Activated naive CD8-positive, alpha-beta T cell treated with anti-CD3 and anti-CD28 coated beads, Interleukin-2, amount 10 ng/mL, durations not matched to agents 7 days and 5 days (primary cell): Measurements from ENCODE around the gene HPX. TPM values are rescaled to one million over a fixed set of nuclear protein-coding genes. Genes with fewer than 3 reads are reported as not detected.

Experiments used
- ATAC-seq: fragments of 150-1000 bp; cut with Tn5 transposase; one replicate; pipeline ENCODE4 v1.10.0; 2021; ENCODE audit warnings: low read depth, moderate library complexity
- POLR2A ChIA-PET: fragments of 350-600 bp; sonication (Branson Sonifier 250); formaldehyde crosslinking; loops from one replicate; lab custom pipeline; 2021; ENCODE audit warnings: antibody characterized with exemption; lab: Charles Lee
- DNase-seq: peaks from one replicate; pipeline ENCODE4 v3.0.0; 2021
- H3K27ac Mint-ChIP-seq: one replicate; pipeline ENCODE4 v1.8.0; 2022; ENCODE audit warnings: mild to moderate bottlenecking, mixed read lengths
- H3K27me3 Mint-ChIP-seq: one replicate; pipeline ENCODE4 v1.8.0; 2022; ENCODE audit warnings: mild to moderate bottlenecking, moderate library complexity, mixed read lengths
- H3K36me3 Mint-ChIP-seq: one replicate; pipeline ENCODE4 v1.8.0; 2021; ENCODE audit warnings: mild to moderate bottlenecking, mixed read lengths
- H3K4me1 Mint-ChIP-seq: one replicate; pipeline ENCODE4 v1.8.0; 2021; ENCODE audit warnings: mixed read lengths
- H3K4me3 Mint-ChIP-seq: one replicate; pipeline ENCODE4 v1.8.0; 2022; ENCODE audit warnings: mild to moderate bottlenecking, moderate library complexity, mixed read lengths
- H3K9me3 Mint-ChIP-seq: one replicate; pipeline ENCODE4 v1.8.0; 2021; ENCODE audit warnings: mixed read lengths
- total RNA-seq, 2 experiments: library from RNA; stranded (reverse); gene quantifications; one replicate each; pipeline ENCODE4 v1.2.3, GENCODE V29; 2021

The HPX gene
- total RNA-seq, 2 experiments from 2014 or later = 0.58 to 1.3 TPM

DNA sequence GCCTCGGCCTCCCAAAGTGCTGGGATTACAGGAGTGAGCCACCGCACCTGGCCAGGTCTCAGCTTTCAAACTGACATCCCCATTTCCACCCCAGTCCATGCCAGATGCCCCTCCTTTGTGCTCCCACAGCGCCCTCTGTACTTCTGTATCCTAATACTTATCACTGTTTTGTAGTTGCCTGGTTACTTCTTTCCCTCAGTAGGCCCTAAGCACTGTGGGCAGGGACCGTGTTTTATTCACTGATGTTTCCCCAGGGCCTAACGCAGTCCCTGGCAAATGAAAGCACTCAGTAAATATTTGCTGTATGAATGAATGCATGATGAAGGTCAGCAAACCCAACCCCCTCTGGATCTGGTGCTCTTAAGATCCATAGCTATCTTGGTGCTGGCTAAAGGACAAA is 35.1 kb upstream of the HPX start:
- H3K9me3 Mint-ChIP-seq = no peaks in the 10 kb centered on the region
- no peak overlapping the region for H3K4me3 Mint-ChIP-seq
- DNase-seq (no peak), ATAC-seq (no peak)
- H3K36me3 Mint-ChIP-seq = peaks cover 11% of the 10 kb centered on the region
- POLR2A ChIA-PET = interaction anchor here (1.4 kb wide), 1 partner anchor 85 kb away, joined by 3 read pairs; no protein-coding TSS in a partner anchor
- H3K27ac Mint-ChIP-seq = no peak overlapping the region
- H3K4me1 Mint-ChIP-seq = peaks cover 26% of the 10 kb centered on the region
- peaks cover 10% of the 10 kb centered on the region for H3K27me3 Mint-ChIP-seq

DNA sequence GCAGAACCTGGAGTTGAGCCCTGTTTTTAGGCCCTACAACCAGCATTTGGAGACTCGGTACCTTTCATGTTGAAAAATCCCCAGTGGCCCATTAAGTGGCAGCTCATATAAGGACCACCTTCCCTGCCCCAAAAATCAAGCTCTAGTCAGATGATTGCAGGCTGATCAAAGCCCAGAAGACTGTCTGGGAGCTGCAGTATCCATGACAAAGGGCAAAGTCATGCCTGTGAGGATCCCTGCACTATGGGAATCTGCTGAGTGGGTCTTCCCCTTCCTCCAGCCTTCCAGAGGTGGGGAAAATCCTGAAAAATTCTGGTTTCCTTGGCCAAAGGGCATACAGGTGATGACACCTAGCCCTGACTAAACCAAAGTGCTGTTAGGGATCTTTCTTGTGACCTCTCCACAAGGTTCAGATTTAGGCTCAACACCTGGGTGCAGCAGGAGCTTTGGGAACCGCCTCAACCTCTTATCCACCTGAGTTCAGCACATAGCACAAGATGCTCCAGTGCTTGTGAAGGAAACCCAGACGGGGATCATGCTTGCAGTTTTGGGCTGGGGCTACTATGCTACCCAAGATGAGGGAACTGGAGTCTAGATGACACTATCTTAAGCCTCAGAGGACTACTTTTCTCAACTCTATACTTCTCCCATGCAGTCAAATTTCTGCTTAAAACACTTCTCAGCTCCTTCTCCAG is 34.2 kb upstream of the HPX start:
- Mint-ChIP-seq H3K4me3 (peak overlapping the region; percentile 26), H3K36me3 (peaks cover 11% of the 10 kb centered on the region), H3K4me1 (peaks cover 18% of the 10 kb centered on the region), H3K27ac (no peak overlapping the region), H3K9me3 (no peaks in the 10 kb centered on the region), H3K27me3 (peaks cover 10% of the 10 kb centered on the region)
- DNase-seq (no peak), ATAC-seq (no peak)
- POLR2A ChIA-PET = interaction anchor here (0.7 to 1.4 kb wide), 4 partner anchors 9 to 154 kb away, joined by 3 to 4 read pairs (median 3); no protein-coding TSS in a partner anchor

DNA sequence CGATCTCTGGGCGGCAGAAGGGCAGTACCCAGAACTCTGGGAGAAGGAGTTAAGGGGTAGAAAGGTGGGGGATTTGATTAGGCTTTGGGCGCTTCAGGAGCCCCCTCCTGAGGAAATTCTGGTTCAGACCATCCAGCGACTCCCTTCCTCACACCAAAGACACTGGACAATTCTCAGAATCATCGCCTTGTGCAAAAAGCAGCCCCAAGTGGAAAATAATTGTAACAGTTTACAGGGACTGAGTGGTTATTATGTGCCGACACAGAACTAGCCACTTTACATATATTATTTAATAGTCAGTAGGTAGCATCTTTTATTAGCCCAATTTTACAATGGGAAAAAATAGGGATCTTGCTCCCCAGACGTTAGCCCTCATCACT is 33.6 kb upstream of the HPX start:
- no peak for ATAC-seq
- no peaks in the 10 kb centered on the region for H3K9me3 Mint-ChIP-seq
- peak overlapping the region; percentile 81 for H3K4me3 Mint-ChIP-seq
- DNase-seq = no peak
- H3K36me3 Mint-ChIP-seq = peaks cover 11% of the 10 kb centered on the region
- peaks cover 10% of the 10 kb centered on the region for H3K27me3 Mint-ChIP-seq
- H3K4me1 Mint-ChIP-seq = peaks cover 16% of the 10 kb centered on the region
- no peak overlapping the region for H3K27ac Mint-ChIP-seq
- POLR2A ChIA-PET = interaction anchor here (1.4 kb wide), 1 partner anchor 10 kb away, joined by 4 read pairs; no protein-coding TSS in a partner anchor

DNA sequence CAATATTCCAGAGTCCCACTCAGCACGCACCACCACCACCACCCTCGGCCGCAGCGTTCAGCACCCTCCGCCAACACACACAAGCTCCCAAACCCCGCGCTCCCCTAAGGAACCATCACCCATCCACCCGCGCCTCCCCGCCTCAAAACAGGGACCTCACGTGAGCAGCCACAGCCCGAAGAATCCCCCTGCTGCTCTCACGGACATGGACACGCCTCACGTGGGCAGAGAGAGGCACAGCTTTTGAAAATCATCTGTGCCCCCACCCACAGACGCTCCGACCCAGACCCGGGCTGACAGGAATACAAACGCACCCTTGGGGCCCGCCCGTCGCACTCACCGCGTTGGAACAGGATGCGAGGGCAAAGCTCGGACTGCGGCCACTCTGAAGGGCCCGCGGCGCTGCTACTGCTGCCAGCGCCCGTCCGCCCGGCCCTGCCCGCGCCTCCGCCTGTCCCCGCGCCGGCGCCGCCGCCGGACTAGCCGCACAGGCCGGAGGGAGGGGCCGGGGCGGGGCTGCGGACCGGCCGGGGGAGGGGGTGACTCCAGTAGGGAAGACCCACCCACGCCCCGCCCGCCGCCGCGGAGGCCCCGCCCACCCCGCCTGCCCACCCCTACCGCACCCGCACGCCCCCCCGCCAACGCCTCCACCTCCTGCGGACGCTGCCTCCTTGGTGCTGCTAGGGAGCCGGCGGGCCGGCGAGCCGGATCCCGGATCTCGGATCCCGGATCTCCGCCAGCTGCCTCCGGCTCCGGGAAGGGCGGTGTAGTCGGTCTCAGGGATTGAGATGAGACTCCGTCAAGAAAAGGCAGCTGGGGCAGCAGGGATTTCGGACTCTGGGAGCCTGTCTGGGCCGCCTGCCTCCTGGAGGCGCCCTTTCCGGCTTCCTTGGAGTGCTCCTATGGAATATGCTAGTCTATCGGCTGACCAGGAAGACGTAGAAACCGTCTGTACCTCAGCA is 32.9 kb upstream of the HPX start, which contains the start of gene TRIM3:
Gene TRIM3, minus strand, starts transcription at position 491 of the 962 bp plus-strand sequence. CDS start 8,246 bp downstream, outside the sequence.
- Mint-ChIP-seq H3K27me3 (peaks cover 10% of the 10 kb centered on the region), H3K4me3 (peak within 1 kb of the TSS; percentile 85), H3K36me3 (peaks cover 7% of the 10 kb centered on the region), H3K4me1 (peaks cover 10% of the 10 kb centered on the region), H3K27ac (peak within 1 kb of the TSS; percentile 28), H3K9me3 (no peaks in the 10 kb centered on the region)
- POLR2A ChIA-PET = interaction anchor here (1.0 to 1.4 kb wide), 3 partner anchors 8 to 54 kb away, joined by 3 to 5 read pairs (median 4); partner anchors contain the start of genes ARFIP2 and TIMM10B
- DNase-seq = peak; percentile 70
- ATAC-seq = peak; percentile 76

DNA sequence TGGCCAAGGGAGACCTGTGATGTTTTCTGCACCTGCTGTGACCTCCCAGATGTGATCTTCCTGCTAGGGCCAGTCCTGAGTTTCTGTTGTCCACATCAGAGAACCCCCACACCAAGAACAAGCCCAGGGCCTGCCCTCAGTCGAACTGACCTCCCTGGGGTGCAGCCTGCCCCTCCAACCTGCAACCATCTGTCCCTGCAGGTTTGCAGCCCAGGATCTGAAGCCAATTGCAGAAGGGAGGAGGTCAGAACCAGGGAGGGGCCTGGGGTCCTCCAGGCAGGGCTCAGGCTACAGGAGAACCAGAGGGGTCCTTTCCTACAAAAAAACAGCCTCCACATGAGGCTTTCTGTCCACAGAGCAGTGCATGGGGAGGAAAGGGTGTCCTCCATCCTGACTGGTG is 32.1 kb upstream of the HPX start:
- Mint-ChIP-seq H3K27ac (no peak overlapping the region), H3K4me1 (peaks cover 10% of the 10 kb centered on the region), H3K36me3 (peaks cover 7% of the 10 kb centered on the region), H3K9me3 (no peaks in the 10 kb centered on the region), H3K4me3 (peak overlapping the region; percentile 63), H3K27me3 (peaks cover 10% of the 10 kb centered on the region)
- ATAC-seq (no peak), DNase-seq (no peak)
- POLR2A ChIA-PET = interaction anchor here (0.6 to 1.3 kb wide), 4 partner anchors 9 to 54 kb away, joined by 3 to 5 read pairs (median 3); partner anchors contain the start of genes ARFIP2 and TIMM10B

DNA sequence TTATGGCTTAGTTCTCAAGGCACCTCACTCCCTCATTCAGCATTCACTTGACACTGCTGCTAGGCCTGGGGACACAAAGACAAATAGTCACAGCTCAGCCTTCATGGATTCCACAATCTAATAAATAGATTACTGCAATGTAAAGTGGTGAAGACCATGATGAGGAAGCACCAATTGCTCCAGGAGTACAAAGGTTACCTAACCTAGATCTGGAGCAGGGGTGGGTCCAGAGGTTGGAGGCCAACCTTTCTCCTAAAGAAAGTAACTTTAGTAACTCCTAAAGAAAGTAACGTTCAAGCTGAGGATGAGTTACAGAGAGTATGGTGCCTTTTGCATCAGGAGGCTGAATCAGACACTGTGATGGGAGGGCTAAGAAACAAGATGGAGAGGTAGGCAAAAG is 28.8 kb upstream of the HPX start:
- Mint-ChIP-seq H3K27ac (no peak overlapping the region), H3K4me1 (peaks cover 16% of the 10 kb centered on the region), H3K9me3 (no peaks in the 10 kb centered on the region), H3K27me3 (peaks cover 14% of the 10 kb centered on the region), H3K36me3 (no peaks in the 10 kb centered on the region), H3K4me3 (no peak overlapping the region)
- ATAC-seq (no peak), DNase-seq (no peak)
- POLR2A ChIA-PET = no interaction called here

DNA sequence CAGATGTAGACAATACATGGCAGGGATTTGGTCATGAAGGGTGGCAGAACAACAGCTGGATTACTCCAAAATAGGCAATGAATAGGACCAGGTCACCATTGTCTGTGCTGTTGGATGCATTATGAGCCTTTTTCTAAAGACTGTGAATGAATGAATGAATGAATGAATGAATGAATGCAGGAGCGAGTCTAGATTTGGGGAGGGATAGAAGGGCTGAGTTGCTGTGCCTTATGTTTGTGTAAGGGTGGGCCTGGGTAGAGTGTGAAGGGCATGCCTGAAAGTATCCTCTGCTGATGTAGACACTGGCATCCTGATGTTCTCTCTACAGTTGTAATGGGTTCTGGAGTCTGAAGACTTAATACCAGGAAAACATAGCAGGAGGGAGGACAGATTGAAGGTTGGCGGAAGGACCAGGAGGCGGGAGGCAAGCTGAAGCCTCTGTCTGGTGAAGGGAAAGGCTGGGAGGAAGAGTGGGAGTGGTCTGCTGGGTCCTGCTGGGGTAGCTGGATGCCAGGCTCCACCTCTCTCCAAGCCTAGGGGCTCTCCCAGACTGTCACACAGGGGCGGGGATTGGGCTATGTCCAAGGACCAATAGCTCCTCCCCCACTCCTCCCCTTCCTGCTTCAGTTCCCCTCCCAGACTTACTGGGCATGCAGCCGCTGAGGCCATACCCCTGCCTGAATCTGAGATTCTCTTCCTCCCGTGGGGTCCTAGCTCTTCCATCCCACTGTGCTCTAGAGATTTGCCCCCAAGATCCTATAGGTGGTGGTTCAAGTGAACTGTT is 28.1 kb upstream of the HPX start:
- Mint-ChIP-seq H3K9me3 (no peaks in the 10 kb centered on the region), H3K27ac (no peak overlapping the region), H3K4me3 (no peak overlapping the region), H3K27me3 (peaks cover 14% of the 10 kb centered on the region), H3K4me1 (peaks cover 16% of the 10 kb centered on the region), H3K36me3 (no peaks in the 10 kb centered on the region)
- DNase-seq = no peak
- POLR2A ChIA-PET = no interaction called here
- no peak for ATAC-seq

DNA sequence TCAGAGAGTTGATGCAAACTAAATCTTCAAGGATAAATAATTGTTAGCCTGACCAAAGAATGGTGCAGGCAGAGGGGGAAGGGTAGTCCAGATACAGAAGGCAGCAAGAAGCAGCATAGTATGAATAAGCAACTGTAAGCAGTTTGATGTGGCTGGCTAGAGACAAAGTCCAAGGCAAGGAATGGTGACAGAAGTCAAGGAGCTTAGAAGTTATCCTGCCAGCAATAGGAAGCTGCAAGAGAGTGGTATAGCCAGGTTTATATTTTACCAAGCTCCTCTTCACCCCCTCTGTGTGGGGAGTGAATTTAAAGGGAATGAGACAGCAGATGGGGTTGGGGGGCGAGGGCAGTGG is 18.3 kb upstream of the HPX start:
- Mint-ChIP-seq H3K4me3 (no peak overlapping the region), H3K36me3 (peaks cover 8% of the 10 kb centered on the region), H3K4me1 (no peaks in the 10 kb centered on the region), H3K9me3 (no peaks in the 10 kb centered on the region), H3K27ac (no peak overlapping the region), H3K27me3 (no peaks in the 10 kb centered on the region)
- ATAC-seq = no peak
- DNase-seq = no peak
- POLR2A ChIA-PET = no interaction called here

DNA sequence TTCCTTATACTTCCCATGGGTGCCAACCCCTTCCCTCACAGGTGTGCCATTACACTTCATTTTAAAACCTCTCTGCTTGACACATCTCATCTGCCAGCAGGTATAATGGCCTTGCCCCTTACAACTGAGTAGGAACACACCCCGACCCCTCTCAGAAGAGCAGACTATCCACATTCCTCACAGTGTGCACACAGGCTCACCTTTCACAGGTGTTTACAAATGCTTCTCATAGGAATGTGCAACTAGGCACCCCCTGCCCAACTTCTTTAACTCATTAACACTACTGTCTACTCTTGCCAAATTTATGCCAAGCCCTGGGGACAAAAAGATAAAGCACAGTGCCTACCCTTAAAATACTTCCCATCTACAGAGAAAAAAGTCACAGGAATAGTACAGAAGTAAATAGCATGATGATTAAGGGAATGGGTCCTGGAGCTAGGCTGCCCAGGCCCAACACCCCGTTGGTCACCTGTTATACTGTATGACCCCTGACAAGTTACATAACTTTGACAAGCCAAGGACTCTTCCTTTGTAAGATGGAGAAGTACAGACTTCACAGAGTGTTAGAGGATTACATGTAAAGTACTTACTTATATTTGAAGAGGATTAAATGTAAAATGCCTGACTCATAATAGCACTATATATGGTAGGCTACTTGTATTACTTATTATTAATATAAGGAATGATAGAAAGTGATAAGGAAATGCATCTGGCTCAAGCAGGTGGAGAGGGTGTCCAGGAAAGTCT is 17.7 kb upstream of the HPX start:
- Mint-ChIP-seq H3K27ac (no peak overlapping the region), H3K4me3 (no peak overlapping the region), H3K27me3 (no peaks in the 10 kb centered on the region), H3K9me3 (no peaks in the 10 kb centered on the region), H3K4me1 (no peaks in the 10 kb centered on the region), H3K36me3 (peaks cover 4% of the 10 kb centered on the region)
- ATAC-seq (no peak), DNase-seq (no peak)
- POLR2A ChIA-PET = no interaction called here

DNA sequence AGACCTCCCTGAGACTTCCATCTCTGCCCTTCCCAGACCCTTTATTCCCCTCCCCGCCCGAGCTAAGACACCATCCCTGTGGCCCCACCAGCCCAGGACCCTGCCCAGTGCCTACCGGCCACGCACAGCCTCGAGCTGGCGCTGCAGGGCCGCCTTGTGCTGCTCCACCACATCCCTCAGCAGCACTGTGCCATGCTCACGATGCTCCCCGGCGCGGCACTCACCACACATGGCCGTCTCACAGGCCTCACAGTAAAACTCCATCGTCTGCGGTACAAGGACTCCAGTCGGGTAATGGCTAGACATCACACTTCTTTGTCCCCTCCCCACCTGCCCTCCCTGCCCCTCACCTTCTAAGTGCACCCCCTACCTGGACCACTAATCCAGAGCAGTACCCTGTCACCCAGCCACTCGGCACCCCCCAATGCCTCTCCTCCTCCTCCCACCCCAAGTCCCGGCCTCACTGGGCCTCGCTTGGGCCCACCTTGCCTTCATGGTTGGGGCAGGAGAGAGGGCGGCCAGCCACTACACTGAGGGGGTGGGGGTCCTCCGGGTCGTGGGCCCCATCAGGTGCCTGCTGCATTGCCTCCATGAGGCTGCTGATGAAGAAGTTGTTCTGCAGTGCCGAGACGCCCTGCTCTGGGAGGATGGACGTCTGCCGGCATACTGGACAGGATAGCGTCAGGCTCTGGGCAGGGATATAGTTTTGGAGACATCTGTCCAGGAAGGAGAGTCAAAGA is 17.0 kb upstream of the HPX start:
- Mint-ChIP-seq H3K27ac (no peak overlapping the region), H3K27me3 (no peaks in the 10 kb centered on the region), H3K4me1 (no peaks in the 10 kb centered on the region), H3K9me3 (no peaks in the 10 kb centered on the region), H3K4me3 (no peak overlapping the region), H3K36me3 (peaks cover 2% of the 10 kb centered on the region)
- POLR2A ChIA-PET = no interaction called here
- DNase-seq (no peak), ATAC-seq (no peak)

DNA sequence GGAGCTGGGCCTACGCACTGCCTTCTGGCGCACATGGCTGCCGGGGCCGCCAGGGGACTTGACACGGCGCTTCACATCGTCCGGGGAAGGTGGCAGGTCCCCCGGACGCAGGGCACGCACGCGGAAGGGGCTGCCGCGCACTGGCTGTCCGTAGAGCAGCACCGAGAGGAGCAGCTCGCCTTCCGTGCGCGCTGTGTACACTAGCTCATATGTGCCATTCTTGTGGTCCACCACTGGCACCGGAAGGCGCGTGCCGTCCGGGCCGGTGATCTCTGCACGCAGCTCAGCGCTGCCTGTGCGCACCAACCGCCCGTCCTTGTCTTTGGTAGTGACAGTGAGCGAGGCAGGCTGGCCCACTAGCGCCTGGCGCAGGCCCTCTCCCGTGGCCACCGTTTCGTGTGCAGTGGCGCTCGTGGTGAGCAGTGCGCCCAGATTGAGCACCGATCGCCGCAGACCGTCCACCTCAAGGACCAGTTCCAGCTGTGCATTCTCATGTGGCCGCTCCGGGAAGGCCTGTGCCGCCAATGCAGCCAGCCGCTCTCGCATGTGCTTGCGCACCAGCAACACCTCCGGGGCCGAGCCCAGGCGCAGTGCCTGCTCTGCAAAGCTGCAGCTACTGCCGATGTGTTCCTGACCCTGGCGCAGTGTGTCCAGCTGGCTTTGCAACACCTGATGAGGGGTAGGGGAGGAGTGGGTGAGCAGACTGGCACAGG is 15.7 kb upstream of the HPX start:
- POLR2A ChIA-PET = no interaction called here
- DNase-seq (no peak), ATAC-seq (no peak)
- Mint-ChIP-seq H3K4me1 (no peaks in the 10 kb centered on the region), H3K27me3 (no peaks in the 10 kb centered on the region), H3K36me3 (peaks cover 2% of the 10 kb centered on the region), H3K9me3 (no peaks in the 10 kb centered on the region), H3K4me3 (no peak overlapping the region), H3K27ac (no peak overlapping the region)
